Glutamatergic neuron (in vitro differentiated cells): ENCODE results near the gene SIGLEC1. TPM values are rescaled to one million over a fixed set of nuclear protein-coding genes. Genes with fewer than 3 reads are reported as not detected.

Experiments used
- DNase-seq: peaks from one replicate; pipeline ENCODE4 v3.0.0; 2022
- H3K27ac Mint-ChIP-seq: one replicate; pipeline ENCODE4 v1.8.0; 2020; ENCODE audit warnings: mild to moderate bottlenecking, mixed read lengths, inconsistent platforms; ENCODE audit not compliant: unreplicated experiment
- H3K27me3 Mint-ChIP-seq: one replicate; pipeline ENCODE4 v1.8.0; 2020; ENCODE audit warnings: mild to moderate bottlenecking, moderate library complexity, mixed read lengths, inconsistent platforms; ENCODE audit not compliant: unreplicated experiment
- H3K36me3 Mint-ChIP-seq: one replicate; pipeline ENCODE4 v1.8.0; 2020; ENCODE audit warnings: mild to moderate bottlenecking, mixed read lengths, inconsistent platforms; ENCODE audit not compliant: unreplicated experiment
- H3K4me1 Mint-ChIP-seq: one replicate; pipeline ENCODE4 v1.8.0; 2020; ENCODE audit warnings: mild to moderate bottlenecking, low read depth, mixed read lengths, inconsistent platforms; ENCODE audit not compliant: unreplicated experiment
- H3K4me3 Mint-ChIP-seq: one replicate; pipeline ENCODE4 v1.8.0; 2020; ENCODE audit warnings: mild to moderate bottlenecking, mixed read lengths, inconsistent platforms; ENCODE audit not compliant: unreplicated experiment
- H3K9me3 Mint-ChIP-seq: one replicate; pipeline ENCODE4 v1.8.0; 2020; ENCODE audit warnings: mild to moderate bottlenecking, moderate library complexity, mixed read lengths, inconsistent platforms; ENCODE audit not compliant: unreplicated experiment
- total RNA-seq: library from RNA; stranded (reverse); fragmentation: NEBNext Ultra II Directional; extraction: Animal tissue kit (Norgen Biotek cat#: 25700); gene quantifications from one replicate; pipeline ENCODE4 v1.2.1, GENCODE V29; 2021; ENCODE audit not compliant: unreplicated experiment
- TF ChIP-seq, protein P1 (sequence below): fragments of 200-600 bp; sonication (generic); IDR thresholded peaks from one replicate; pipeline ENCODE4 v1.5.0; 2021; ENCODE audit not compliant: partially characterized antibody, unreplicated experiment

SIGLEC1 gene
- total RNA-seq, 1 donor from 2014 or later, result not detected

DNA sequence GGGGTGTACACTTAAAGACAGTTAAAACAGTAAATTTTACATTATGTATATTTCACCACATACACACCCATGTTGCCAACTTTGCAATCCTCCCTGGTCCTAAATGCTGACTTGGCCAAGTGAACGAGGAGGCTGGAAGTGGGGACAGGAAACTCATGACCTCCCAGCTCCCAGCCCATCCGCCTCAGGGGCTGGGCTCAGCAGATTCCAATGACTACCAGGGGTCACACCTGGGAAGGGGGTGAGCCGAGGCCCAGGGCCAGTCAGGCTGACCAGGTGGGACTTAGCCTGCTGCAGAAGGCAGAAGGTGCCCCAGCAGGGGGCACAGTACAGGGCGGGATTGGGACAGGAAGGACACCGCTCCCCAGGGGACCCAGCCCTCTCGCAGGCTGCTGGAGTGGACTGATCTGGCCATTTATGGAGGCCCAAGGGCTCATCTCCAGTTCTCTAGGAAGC lies 2.4 kb downstream of the SIGLEC1 start:
- H3K4me1 Mint-ChIP-seq, result no peaks in the 10 kb centered on the region
- DNase-seq, result no peak
- H3K27ac Mint-ChIP-seq, result no peak overlapping the region
- TF ChIP-seq, protein P1, sequence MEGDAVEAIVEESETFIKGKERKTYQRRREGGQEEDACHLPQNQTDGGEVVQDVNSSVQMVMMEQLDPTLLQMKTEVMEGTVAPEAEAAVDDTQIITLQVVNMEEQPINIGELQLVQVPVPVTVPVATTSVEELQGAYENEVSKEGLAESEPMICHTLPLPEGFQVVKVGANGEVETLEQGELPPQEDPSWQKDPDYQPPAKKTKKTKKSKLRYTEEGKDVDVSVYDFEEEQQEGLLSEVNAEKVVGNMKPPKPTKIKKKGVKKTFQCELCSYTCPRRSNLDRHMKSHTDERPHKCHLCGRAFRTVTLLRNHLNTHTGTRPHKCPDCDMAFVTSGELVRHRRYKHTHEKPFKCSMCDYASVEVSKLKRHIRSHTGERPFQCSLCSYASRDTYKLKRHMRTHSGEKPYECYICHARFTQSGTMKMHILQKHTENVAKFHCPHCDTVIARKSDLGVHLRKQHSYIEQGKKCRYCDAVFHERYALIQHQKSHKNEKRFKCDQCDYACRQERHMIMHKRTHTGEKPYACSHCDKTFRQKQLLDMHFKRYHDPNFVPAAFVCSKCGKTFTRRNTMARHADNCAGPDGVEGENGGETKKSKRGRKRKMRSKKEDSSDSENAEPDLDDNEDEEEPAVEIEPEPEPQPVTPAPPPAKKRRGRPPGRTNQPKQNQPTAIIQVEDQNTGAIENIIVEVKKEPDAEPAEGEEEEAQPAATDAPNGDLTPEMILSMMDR, result no peak
- no peak overlapping the region for H3K4me3 Mint-ChIP-seq
- peaks cover 5% of the 10 kb centered on the region for H3K9me3 Mint-ChIP-seq
- H3K36me3 Mint-ChIP-seq, result no peaks in the 10 kb centered on the region
- peaks cover 7% of the 10 kb centered on the region for H3K27me3 Mint-ChIP-seq

DNA sequence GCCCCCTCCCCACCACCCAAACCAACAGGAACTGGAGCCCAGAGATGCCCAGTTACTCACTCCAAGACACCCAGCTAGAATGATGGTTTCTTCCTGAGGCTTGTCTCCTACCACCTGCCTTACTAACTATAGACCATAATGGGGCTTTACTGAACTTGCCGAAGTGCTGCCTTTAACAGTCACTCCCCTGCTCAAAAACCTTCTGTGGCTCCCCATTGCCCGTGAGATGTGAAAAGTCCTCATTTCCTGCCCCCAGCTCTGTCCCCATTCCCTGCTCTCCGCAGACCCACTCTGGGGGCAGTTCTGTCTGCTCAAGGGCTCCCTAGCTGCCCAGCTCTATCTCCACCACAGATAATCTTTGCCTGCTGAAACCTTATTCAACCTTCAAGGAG lies 4.9 kb downstream of the SIGLEC1 start:
- TF ChIP-seq, protein P1, result no peak
- peaks cover 3% of the 10 kb centered on the region for H3K9me3 Mint-ChIP-seq
- H3K27me3 Mint-ChIP-seq, result peaks cover 3% of the 10 kb centered on the region
- no peaks in the 10 kb centered on the region for H3K36me3 Mint-ChIP-seq
- no peak overlapping the region for H3K27ac Mint-ChIP-seq
- H3K4me1 Mint-ChIP-seq, result no peaks in the 10 kb centered on the region
- no peak overlapping the region for H3K4me3 Mint-ChIP-seq
- DNase-seq, result no peak

DNA sequence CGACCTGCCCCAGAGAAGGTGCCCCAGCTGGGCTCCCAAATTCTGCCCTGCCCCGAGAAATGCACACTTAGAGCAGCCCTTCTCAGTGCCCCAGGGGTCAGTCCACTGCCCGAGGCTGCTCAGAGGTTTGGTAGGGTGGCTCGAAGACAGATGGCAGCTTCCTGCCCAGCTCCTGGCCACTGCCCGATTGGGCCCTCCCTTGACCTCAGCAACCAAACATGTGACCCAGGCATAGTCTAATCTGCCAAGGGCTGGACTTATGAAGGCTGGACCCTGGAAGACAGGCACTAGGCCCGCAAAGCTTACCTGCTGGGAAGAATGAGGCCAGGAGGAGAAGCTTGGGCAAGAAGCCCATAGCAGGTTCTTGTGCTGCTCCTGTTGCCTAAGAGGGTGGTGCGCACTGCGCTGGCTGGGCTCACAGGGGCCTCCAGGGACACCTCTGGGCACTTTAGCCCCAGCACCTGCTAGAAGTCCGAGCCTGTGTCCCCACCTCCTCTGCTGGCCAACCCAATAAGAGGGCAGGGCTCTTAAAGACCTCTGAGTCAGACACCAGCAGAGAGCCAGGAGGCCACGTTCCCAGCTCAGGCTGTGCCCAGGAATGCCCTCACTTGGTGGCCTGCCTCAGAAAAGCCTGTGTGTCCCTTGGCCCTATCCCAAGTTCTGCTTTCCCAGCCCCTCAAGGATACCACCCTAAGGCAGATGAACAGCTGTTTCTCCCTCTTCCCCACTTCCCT lies 5.5 kb downstream of the SIGLEC1 start:
- no peak for DNase-seq
- Mint-ChIP-seq H3K4me3 (no peak overlapping the region), H3K27ac (no peak overlapping the region), H3K4me1 (no peaks in the 10 kb centered on the region), H3K27me3 (peaks cover 3% of the 10 kb centered on the region), H3K36me3 (no peaks in the 10 kb centered on the region), H3K9me3 (peaks cover 3% of the 10 kb centered on the region)
- TF ChIP-seq, protein P1, result no peak

DNA sequence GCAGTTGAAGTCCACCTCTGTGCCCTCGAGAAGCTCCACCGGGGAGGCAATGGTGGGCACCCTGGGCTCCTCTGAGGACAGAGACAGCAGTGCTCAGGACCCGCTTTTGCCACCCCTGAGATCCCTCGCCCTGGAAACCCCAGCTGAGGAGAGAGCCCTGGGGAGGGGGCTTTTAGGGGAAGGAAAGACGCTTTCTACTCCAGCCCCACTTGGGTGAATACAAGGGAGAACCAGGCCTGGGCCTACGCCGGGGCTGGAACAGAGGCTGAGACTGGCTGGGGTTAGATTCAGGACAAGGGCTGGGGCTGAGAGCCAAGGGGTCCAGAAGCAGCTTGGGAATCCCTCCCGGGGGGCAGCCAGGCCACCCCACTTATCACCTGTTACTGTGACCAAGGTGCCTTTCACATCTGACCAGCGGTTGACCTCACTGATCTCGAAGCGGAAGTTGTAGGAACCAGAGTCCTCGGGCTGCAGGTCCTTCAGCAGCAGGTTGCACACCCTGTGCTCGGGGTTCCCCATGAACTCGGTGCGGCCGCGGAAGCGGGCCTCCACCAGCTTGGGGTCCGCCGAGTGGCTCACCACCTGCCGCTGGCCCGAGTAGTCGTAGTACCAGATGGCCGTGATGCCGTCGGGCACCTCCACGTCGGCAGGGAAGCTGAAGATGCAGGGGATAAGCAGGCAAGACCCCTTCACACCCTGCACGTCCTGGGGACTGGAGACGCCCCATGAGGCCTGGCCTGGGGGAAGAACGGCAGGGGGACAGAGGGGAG lies 6.2 kb downstream of the SIGLEC1 start:
- H3K9me3 Mint-ChIP-seq, result peaks cover 3% of the 10 kb centered on the region
- H3K36me3 Mint-ChIP-seq, result no peaks in the 10 kb centered on the region
- H3K4me3 Mint-ChIP-seq, result no peak overlapping the region
- no peak for DNase-seq
- H3K27me3 Mint-ChIP-seq, result peaks cover 3% of the 10 kb centered on the region
- H3K27ac Mint-ChIP-seq, result no peak overlapping the region
- no peaks in the 10 kb centered on the region for H3K4me1 Mint-ChIP-seq
- TF ChIP-seq, protein P1, result no peak

DNA sequence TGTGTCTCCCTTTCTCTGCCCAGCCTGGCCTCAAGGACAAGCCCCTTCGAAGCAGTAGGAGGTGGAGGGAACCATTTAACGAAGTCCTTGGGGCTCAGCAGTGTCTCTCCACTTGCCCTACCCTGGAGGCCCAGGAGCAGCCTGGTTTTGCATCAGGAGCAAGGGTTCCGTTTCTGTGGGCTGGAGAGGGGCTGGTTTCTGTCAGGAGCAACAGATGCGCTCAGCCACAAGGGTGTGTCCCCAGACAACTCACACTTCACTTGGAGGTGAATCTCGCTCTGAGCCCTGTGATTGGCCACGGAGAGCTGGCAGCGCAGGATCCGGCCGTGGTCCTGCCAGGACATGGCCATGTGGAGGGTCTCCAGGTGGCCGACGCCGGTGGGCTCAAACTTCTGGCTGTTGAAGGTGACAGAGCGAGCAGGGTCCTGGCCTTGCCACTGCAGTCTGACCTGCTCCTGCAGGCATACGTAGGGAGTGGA lies 6.9 kb downstream of the SIGLEC1 start:
- H3K9me3 Mint-ChIP-seq, result peaks cover 3% of the 10 kb centered on the region
- no peak for DNase-seq
- no peaks in the 10 kb centered on the region for H3K36me3 Mint-ChIP-seq
- H3K4me3 Mint-ChIP-seq, result no peak overlapping the region
- TF ChIP-seq, protein P1, result no peak
- peaks cover 3% of the 10 kb centered on the region for H3K27me3 Mint-ChIP-seq
- no peaks in the 10 kb centered on the region for H3K4me1 Mint-ChIP-seq
- H3K27ac Mint-ChIP-seq, result no peak overlapping the region
